BLaER1 (cell line): ENCODE data around the gene TLCD3A.

ENCODE experiments used
- H3K27ac ChIP-seq: shearing (Covaris generic); formaldehyde crosslinking; 2 replicates; pipeline ENCODE4 v1.8.1; 2022
- H3K27me3 ChIP-seq: shearing (Covaris generic); formaldehyde crosslinking; 2 replicates; pipeline ENCODE4 v1.8.1; 2022
- H3K36me3 ChIP-seq: shearing (Covaris generic); formaldehyde crosslinking; 2 replicates; pipeline ENCODE4 v1.8.1; 2022
- H3K4me1 ChIP-seq: shearing (Covaris generic); formaldehyde crosslinking; 2 replicates; pipeline ENCODE4 v1.8.1; 2022
- H3K4me2 ChIP-seq: shearing (Covaris generic); formaldehyde crosslinking; 2 replicates; pipeline ENCODE4 v1.8.1; 2022
- H3K4me3 ChIP-seq: shearing (Covaris generic); formaldehyde crosslinking; 2 replicates; pipeline ENCODE4 v1.8.1; 2022
- H3K9ac ChIP-seq: shearing (Covaris generic); formaldehyde crosslinking; 2 replicates; pipeline ENCODE4 v1.8.1; 2022
- H3K9me3 ChIP-seq: shearing (Covaris generic); formaldehyde crosslinking; 2 replicates; pipeline ENCODE4 v1.8.1; 2022
- H4K20me1 ChIP-seq: shearing (Covaris generic); formaldehyde crosslinking; 2 replicates; pipeline ENCODE4 v1.8.1; 2022
- Cebpa-rat ChIP-seq: shearing (Covaris generic); IDR thresholded peaks from 2 replicates; pipeline ENCODE4 v1.8.1; 2022

The TLCD3A gene

DNA sequence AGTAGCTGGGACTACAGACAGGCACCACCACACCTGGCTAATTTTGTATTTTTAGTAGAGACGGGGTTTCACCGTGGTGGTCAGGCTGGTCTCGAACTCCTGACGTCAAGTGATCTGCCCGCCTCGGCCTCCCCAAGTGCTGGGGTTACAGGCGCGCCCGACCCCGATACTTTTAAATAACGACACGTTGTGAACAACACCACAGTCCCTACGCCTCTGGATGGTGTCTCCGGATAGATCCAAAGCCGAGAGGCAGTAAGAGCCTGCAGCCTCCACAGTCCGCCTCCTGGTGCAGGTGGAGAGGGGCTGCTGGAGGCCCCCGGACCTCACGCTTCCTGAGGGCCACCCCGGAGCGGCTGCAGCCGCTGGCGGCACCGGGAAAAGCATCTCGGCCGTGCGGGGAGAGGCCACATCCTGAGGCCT lies 741 bp upstream of the TLCD3A start:
- Histone ChIP-seq H3K27me3 (no peaks in the 10 kb centered on the region), H3K36me3 (peaks cover 21% of the 10 kb centered on the region), H3K4me2 (peak overlapping the region; percentile 95), H3K27ac (peak overlapping the region; percentile 76), H4K20me1 (peaks cover 19% of the 10 kb centered on the region; the same call in 1 of the 2 replicates), H3K9me3 (no peaks in the 10 kb centered on the region), H3K4me1 (peaks cover 28% of the 10 kb centered on the region), H3K4me3 (peak overlapping the region; percentile 95), H3K9ac (peak overlapping the region; percentile 94)
- TF ChIP-seq Cebpa-rat, result no peak

DNA sequence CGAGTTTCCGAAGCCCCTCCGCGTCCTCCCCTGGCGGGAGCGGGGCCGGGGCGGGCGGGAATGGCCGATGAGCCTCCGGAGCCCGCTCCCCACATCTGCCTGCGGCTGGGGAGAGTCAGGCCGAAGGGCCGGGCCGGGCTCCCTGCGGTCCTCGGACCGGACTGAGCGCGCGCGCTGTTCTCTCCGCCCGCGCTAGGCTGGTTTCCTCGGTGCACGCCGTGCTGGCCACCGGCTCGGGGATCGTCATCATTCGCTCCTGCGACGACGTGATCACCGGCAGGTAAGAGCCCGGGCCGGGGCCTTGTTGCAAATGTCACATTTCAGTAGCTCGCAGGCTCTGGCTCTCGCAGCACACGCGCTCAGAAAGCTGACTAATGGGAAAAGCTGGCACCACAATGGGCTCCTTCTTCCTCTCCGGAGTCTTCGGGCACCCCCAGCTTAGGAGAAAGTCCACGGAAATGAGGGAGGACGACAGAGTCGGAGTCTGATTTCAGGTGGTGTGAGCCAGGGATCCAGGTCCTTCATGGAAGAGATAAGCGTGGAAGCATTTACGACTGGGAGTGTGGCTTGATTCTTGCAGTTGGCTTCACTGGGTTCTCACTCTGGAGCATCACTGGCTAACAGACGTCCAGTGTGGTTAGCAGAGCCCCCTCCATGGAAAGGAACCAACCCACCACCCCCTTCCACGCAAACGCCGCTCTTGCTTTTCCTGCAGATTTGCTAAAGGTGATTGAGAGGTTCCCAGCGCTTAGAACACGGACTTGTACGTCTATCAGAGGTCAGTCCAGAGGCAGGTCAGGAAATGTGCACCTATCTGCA lies 715 bp downstream of the TLCD3A start:
- peaks cover 34% of the 10 kb centered on the region for H3K36me3 ChIP-seq
- H3K27ac ChIP-seq, result peak overlapping the region; percentile 91
- peak overlapping the region; percentile 93 for H3K4me2 ChIP-seq
- H3K27me3 ChIP-seq, result no peaks in the 10 kb centered on the region
- H3K9ac ChIP-seq, result peak overlapping the region; percentile 94
- peaks cover 19% of the 10 kb centered on the region; the same call in 1 of the 2 replicates for H4K20me1 ChIP-seq
- peaks cover 28% of the 10 kb centered on the region for H3K4me1 ChIP-seq
- H3K4me3 ChIP-seq, result peak overlapping the region; percentile 95
- no peaks in the 10 kb centered on the region for H3K9me3 ChIP-seq
- TF ChIP-seq Cebpa-rat, result no peak

DNA sequence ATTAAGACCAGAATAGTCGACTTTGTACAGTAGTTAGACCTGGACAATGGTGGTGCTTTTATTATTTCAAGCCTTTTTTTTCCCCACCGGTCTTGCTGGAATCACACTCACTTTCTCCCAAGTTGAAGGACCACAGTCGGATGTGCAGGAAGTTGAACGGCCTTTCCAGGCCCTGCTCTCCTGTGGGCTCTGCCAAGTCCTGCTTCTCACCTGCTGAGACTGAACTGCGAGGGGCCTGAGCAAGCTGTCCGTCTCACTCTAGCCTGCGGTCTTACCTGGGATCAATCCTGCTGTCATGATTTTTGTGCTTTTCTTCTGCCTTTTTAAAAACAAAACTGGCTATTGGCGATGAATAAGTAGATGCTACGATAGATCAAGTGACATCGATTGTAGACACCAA lies 1.3 kb downstream of the TLCD3A start:
- H3K36me3 ChIP-seq, result peaks cover 40% of the 10 kb centered on the region
- H4K20me1 ChIP-seq, result peaks cover 25% of the 10 kb centered on the region; the same call in 1 of the 2 replicates
- peaks cover 28% of the 10 kb centered on the region for H3K4me1 ChIP-seq
- H3K27ac ChIP-seq, result no peak overlapping the region
- peak overlapping the region; percentile 95 for H3K4me3 ChIP-seq
- H3K9ac ChIP-seq, result peak overlapping the region; percentile 94
- peak overlapping the region; percentile 93 for H3K4me2 ChIP-seq
- no peak for TF ChIP-seq Cebpa-rat
- H3K9me3 ChIP-seq, result no peaks in the 10 kb centered on the region
- H3K27me3 ChIP-seq, result no peaks in the 10 kb centered on the region

DNA sequence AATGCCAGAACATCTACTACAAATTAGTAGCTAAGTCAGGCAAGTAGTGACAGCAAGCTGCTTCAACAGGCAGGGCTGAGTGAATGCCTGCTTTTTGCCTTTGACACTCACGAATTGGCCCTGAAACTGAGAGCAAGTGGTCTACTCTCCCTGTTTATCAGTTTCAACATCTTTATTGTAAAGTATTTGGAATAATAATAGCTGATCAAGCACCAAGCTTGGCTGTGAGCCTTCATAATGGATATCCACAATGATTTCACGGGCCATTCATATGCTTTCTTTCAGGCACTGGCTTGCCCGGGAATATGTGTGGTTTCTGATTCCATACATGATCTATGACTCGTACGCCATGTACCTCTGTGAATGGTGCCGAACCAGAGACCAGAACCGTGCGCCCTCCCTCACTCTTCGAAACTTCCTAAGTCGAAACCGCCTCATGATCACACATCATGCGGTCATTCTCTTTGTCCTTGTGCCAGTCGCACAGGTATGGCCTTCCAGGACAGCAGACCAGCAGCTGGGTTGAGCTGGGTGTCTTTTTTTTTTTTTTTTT lies 5.2 kb downstream of the TLCD3A start:
- no peak overlapping the region for H3K9ac ChIP-seq
- no peak overlapping the region for H3K4me2 ChIP-seq
- peaks cover 48% of the 10 kb centered on the region for H3K4me1 ChIP-seq
- H3K27ac ChIP-seq, result no peak overlapping the region
- H3K9me3 ChIP-seq, result no peaks in the 10 kb centered on the region
- no peaks in the 10 kb centered on the region for H3K27me3 ChIP-seq
- H4K20me1 ChIP-seq, result peaks cover 64% of the 10 kb centered on the region
- H3K36me3 ChIP-seq, result peaks cover 73% of the 10 kb centered on the region
- H3K4me3 ChIP-seq, result no peak overlapping the region
- no peak for TF ChIP-seq Cebpa-rat

DNA sequence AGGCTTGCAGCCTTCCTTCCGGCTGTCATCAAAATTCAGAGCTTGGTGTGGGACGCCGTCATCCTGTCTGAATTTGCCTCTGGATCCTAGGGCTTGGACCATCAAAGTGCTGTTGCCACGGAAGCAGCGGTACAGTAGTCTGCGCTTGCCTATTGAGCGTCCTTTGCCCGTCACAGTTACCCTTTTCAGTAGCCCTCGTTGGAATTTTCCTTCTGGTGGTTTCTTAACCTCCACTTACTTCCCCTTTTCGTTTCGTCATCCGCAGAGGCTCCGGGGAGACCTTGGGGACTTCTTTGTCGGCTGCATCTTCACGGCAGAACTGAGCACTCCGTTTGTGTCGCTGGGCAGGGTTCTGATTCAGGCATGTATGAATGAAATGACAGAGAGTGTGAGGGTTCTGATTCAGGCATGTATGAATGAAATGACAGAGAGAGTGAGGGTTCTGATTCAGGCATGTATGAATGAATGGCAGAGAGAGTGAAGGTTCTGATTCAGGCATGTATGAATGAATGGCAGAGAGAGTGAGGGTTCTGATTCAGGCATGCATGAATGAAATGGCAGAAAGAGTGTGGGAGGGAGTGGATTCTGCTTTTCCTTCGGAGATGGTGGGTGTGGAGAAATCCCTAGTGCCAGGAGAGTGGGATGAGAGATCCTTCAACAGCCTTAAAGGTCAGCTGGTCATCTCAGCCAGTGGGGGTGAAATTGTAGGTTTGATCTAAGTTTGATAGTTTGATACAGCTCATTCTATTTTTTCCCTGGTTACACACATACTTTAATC lies 8.0 kb downstream of the TLCD3A start:
- Histone ChIP-seq H3K27ac (peak overlapping the region; percentile 57), H3K9me3 (no peaks in the 10 kb centered on the region), H3K27me3 (no peaks in the 10 kb centered on the region), H3K4me2 (peak overlapping the region; percentile 78), H4K20me1 (peaks cover 72% of the 10 kb centered on the region), H3K9ac (peak overlapping the region; percentile 26; the same call in 1 of the 2 replicates), H3K4me1 (peaks cover 32% of the 10 kb centered on the region), H3K36me3 (peaks cover 92% of the 10 kb centered on the region), H3K4me3 (0 out of 2 replicates have a peak overlapping the region, but pooled peaks have one; percentile 12)
- TF ChIP-seq Cebpa-rat, result peak; percentile 77

GRCh38 chr17:742147-742793 lies 9.9 kb downstream of the TLCD3A start:
- Histone ChIP-seq H3K4me1 (peaks cover 50% of the 10 kb centered on the region), H3K9ac (no peak overlapping the region), H3K27me3 (no peaks in the 10 kb centered on the region), H3K9me3 (no peaks in the 10 kb centered on the region), H3K4me2 (no peak overlapping the region), H3K27ac (no peak overlapping the region), H3K4me3 (no peak overlapping the region), H4K20me1 (peaks cover 91% of the 10 kb centered on the region), H3K36me3 (peaks cover 95% of the 10 kb centered on the region)
- TF ChIP-seq Cebpa-rat, result no peak

GRCh38 chr17:743139-743538 lies 10.7 kb downstream of the TLCD3A start:
- H3K9ac ChIP-seq, result no peak overlapping the region
- no peak overlapping the region for H3K4me2 ChIP-seq
- TF ChIP-seq Cebpa-rat, result no peak
- peaks cover 100% of the 10 kb centered on the region for H4K20me1 ChIP-seq
- H3K27ac ChIP-seq, result no peak overlapping the region
- H3K4me1 ChIP-seq, result peaks cover 59% of the 10 kb centered on the region
- H3K27me3 ChIP-seq, result no peaks in the 10 kb centered on the region
- H3K9me3 ChIP-seq, result no peaks in the 10 kb centered on the region
- H3K4me3 ChIP-seq, result no peak overlapping the region
- peaks cover 95% of the 10 kb centered on the region for H3K36me3 ChIP-seq

GRCh38 chr17:744937-745336 lies 12.5 kb downstream of the TLCD3A start:
- Histone ChIP-seq H3K4me1 (peaks cover 62% of the 10 kb centered on the region), H3K9ac (no peak overlapping the region), H3K27me3 (no peaks in the 10 kb centered on the region), H3K9me3 (no peaks in the 10 kb centered on the region), H4K20me1 (peaks cover 98% of the 10 kb centered on the region), H3K4me2 (no peak overlapping the region), H3K4me3 (no peak overlapping the region), H3K27ac (no peak overlapping the region), H3K36me3 (peaks cover 91% of the 10 kb centered on the region)
- no peak for TF ChIP-seq Cebpa-rat

DNA sequence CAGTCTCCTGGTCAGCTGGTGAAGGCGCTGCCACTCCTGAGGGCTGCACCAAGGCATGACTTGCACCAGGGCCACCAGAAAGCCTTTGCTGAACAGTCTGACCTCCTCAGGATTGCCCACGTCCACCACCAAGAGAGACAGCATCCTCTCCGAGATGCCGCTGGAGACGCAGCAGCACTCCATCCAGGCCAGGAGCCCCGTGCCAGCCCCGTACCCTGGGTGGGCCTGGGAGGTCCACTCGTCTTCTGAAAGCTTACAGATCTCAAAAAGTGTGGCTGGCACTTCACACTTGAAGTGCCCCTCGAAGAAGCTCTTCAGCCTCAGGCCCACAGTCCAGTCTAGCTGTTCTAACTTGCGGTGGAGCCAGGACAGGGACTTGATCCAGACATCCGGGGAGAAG lies 13.0 kb downstream of the TLCD3A start:
- Histone ChIP-seq H3K27ac (0 out of 2 replicates have a peak overlapping the region, but pooled peaks have one; percentile 42), H3K27me3 (no peaks in the 10 kb centered on the region), H3K9ac (no peak overlapping the region), H3K4me1 (peaks cover 62% of the 10 kb centered on the region), H3K4me3 (no peak overlapping the region), H3K9me3 (no peaks in the 10 kb centered on the region), H3K36me3 (peaks cover 93% of the 10 kb centered on the region), H3K4me2 (no peak overlapping the region), H4K20me1 (peaks cover 98% of the 10 kb centered on the region)
- TF ChIP-seq Cebpa-rat, result no peak
